Nephron (organoid): ENCODE data around the gene BPIFB3.

Experiments
- H3K27ac Mint-ChIP-seq, 3 experiments: 2 replicates each; pipeline ENCODE4 v1.8.0; 2020; ENCODE audit warnings: mixed read lengths in 3 of 3, mild to moderate bottlenecking in 2 of 3, moderate library complexity in 1 of 3
- H3K27me3 Mint-ChIP-seq: 2 replicates; pipeline ENCODE4 v1.8.0; 2021; ENCODE audit warnings: low read depth, mild to moderate bottlenecking, moderate library complexity, mixed read lengths
- H3K36me3 Mint-ChIP-seq: 2 replicates; pipeline ENCODE4 v1.8.0; 2020; ENCODE audit warnings: low read depth, mixed read lengths
- H3K4me1 Mint-ChIP-seq: 2 replicates; pipeline ENCODE4 v1.8.0; 2020; ENCODE audit warnings: mixed read lengths
- H3K4me3 Mint-ChIP-seq, 3 experiments: 2 replicates each; pipeline ENCODE4 v1.8.0; 2020; ENCODE audit warnings: mild to moderate bottlenecking in 3 of 3, mixed read lengths in 3 of 3, moderate library complexity in 2 of 3
- H3K9me3 Mint-ChIP-seq: 2 replicates; pipeline ENCODE4 v1.8.0; 2020; ENCODE audit warnings: mixed read lengths
- CTCF ChIP-seq, 3 experiments: fragments of 200-600 bp; sonication (generic); IDR thresholded peaks; one replicate each; pipeline ENCODE4 v1.5.0; 2021; ENCODE audit warnings: antibody characterized with exemption in 3 of 3; ENCODE audit not compliant: unreplicated experiment in 3 of 3

Gene BPIFB3

DNA sequence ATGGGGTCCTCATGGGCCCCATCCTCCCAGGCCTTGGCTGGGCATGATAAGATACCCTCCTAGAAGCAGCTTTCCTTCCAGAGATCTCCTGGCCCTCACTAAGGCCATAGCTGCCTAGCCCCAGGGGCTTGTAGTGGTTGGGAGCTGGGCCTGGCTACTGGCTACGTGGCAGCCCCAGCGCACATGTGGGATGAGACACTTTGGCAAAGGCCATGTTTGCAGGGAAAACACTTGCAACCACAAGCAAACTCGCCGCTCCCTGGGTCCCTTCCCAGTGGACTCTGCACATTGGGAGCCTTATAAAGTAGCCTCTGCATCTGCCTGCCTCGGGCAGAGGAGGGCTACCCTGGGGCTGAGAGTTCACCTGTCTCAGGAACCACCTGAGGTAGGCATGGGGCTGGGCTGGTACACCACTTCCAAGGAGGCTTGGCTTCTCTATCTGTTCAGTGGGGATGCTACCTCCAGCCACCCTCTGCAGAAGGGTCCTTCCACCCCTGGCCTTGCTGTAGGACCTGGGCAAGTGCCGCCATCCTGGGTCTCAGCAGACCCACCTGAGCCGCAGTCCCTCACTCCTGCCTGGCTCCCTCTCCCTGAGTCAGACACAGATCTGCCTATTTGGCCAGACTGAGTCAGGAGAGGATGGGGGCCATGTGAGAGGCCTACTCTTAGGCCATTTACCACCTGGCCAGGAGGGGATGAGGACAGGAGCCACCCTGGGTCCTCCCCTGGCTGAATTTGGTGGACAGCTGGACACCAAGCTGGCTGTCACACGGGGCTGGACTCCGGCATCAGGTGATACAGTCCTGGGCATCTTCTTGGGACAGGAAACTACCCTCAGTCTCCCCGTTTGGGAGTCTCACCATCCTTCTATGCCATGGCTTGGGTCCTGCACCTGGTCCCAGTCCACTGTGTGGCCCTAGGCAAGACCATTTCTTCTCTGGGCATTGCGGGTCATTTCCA lies 46.0 kb upstream of the BPIFB3 start, which contains the start of gene BPIFB2:
Gene BPIFB2 (plus strand): TSS at position 329 of the 960 bp plus-strand sequence. CDS start 871 bp downstream, outside the sequence.
- no peaks in the 10 kb centered on the region for H3K36me3 Mint-ChIP-seq

DNA sequence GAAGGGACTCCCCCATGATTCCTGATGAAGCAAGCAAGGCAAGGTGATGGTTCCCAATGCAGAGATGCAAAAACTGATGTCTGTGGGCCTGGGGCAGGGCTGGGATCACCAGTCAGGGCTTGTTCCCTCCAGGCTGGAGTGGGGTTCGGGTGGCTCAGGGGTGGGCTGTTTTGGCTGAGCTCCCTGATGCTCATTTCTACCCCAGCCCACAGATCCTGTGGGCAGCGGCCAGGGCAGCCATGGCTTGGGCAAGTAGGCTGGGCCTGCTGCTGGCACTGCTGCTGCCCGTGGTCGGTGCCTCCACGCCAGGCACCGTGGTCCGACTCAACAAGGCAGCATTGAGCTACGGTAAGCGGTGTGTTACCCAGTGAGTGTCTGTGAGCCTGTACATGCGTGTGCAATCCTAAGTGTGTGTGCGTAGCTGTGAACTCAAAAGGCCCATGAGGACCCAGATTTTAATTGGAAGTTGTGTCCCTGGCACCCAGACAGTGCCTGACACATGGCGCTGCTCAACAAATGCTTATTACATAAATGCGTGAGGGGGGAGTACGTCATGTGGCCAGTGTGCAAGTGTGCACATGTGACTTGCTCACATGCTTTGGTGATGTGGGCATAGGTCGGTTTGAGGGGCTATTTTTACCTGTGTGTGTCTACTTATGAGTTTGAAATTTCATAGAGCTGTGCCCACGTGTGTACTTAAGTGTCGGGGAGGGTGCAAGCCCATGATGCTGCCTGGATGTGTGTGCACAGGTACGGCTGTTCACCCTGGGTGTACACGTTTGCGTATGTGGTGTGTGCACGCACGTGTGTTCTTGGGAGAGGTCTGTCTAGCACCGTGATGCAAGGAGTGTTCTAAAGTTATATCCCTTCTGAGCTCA lies 45.1 kb upstream of the BPIFB3 start:
- no peak overlapping the region for H3K4me3 Mint-ChIP-seq
- H3K4me1 Mint-ChIP-seq: no peaks in the 10 kb centered on the region
- H3K9me3 Mint-ChIP-seq: peaks cover 4% of the 10 kb centered on the region
- H3K27me3 Mint-ChIP-seq: peaks cover 5% of the 10 kb centered on the region
- H3K27ac Mint-ChIP-seq: no peak overlapping the region
- TF ChIP-seq CTCF (IDR thresholded peaks at IDR 0.05; ENCODE audit: unreplicated experiment in 3 of 3): no peak
- H3K36me3 Mint-ChIP-seq: no peaks in the 10 kb centered on the region

More for the DNA sequence above, 46.0 kb upstream of the BPIFB3 start, which contains the start of gene BPIFB2:
- TF ChIP-seq CTCF (IDR thresholded peaks at IDR 0.05; ENCODE audit: unreplicated experiment in 3 of 3): no peak
- H3K9me3 Mint-ChIP-seq: peaks cover 4% of the 10 kb centered on the region
- H3K4me1 Mint-ChIP-seq: no peaks in the 10 kb centered on the region
- no peak within 1 kb of the TSS for H3K4me3 Mint-ChIP-seq
- peaks cover 5% of the 10 kb centered on the region for H3K27me3 Mint-ChIP-seq
- H3K27ac Mint-ChIP-seq: no peak within 1 kb of the TSS

- H3K4me1 Mint-ChIP-seq: no peaks in the 10 kb centered on the region
- H3K9me3 Mint-ChIP-seq: peaks cover 4% of the 10 kb centered on the region
- H3K36me3 Mint-ChIP-seq: no peaks in the 10 kb centered on the region
- no peak overlapping the region for H3K27ac Mint-ChIP-seq
- no peak overlapping the region for H3K4me3 Mint-ChIP-seq
- H3K27me3 Mint-ChIP-seq: peaks cover 5% of the 10 kb centered on the region
- no peak for TF ChIP-seq CTCF (IDR thresholded peaks at IDR 0.05; ENCODE audit: unreplicated experiment in 3 of 3)
Observed at GRCh38 chr20:33009214-33010132, 44.2 kb upstream of the BPIFB3 start.

DNA sequence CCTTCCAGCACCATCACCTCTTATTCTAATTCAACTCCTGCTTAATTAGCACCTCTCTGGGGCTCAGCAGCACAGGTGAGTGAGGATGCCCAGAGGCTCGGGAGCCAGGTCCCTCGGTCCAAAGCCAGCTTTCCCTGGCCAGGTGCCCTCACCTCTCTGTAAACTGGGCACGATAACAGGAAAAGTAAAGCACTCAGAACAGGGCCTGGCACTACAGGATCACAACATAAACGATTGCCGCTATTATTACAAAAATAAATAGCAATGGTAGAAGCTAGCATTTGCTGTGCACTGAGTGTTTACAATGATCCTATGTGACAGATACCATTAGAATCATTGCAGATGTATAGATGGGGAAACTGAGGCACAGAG lies 43.6 kb upstream of the BPIFB3 start:
- no peaks in the 10 kb centered on the region for H3K36me3 Mint-ChIP-seq
- no peak overlapping the region for H3K4me3 Mint-ChIP-seq
- H3K27me3 Mint-ChIP-seq: peaks cover 5% of the 10 kb centered on the region
- no peak for TF ChIP-seq CTCF (IDR thresholded peaks at IDR 0.05; ENCODE audit: unreplicated experiment in 3 of 3)
- H3K27ac Mint-ChIP-seq: no peak overlapping the region
- no peaks in the 10 kb centered on the region for H3K4me1 Mint-ChIP-seq
- peaks cover 3% of the 10 kb centered on the region for H3K9me3 Mint-ChIP-seq

- H3K36me3 Mint-ChIP-seq: no peaks in the 10 kb centered on the region
- no peaks in the 10 kb centered on the region for H3K4me1 Mint-ChIP-seq
- peaks cover 5% of the 10 kb centered on the region for H3K27me3 Mint-ChIP-seq
- TF ChIP-seq CTCF (IDR thresholded peaks at IDR 0.05; ENCODE audit: unreplicated experiment in 3 of 3): no peak
- no peaks in the 10 kb centered on the region for H3K9me3 Mint-ChIP-seq
- no peak overlapping the region for H3K4me3 Mint-ChIP-seq
- H3K27ac Mint-ChIP-seq: no peak overlapping the region
Observed at GRCh38 chr20:33010674-33011449, 42.8 kb upstream of the BPIFB3 start.
